Neural cell (in vitro differentiated cells): ENCODE data around the gene TXNDC9.

Source experiments
- EP300 ChIP-seq: fragments of 450-650 bp; conservative IDR thresholded peaks from 2 replicates; pipeline ENCODE4 v1.6.1; 2014; ENCODE audit warnings: antibody characterized with exemption, mild to moderate bottlenecking, moderate library complexity; ENCODE audit not compliant: poor library complexity, severe bottlenecking
- EZH2 ChIP-seq: fragments of 200-600, 300-800 bp; shearing (Covaris generic), sonication (generic); IDR thresholded peaks from 2 replicates; pipeline ENCODE4 v1.6.1; 2014; ENCODE audit warnings: antibody characterized with exemption, low read length, borderline replicate concordance, mild to moderate bottlenecking; ENCODE audit not compliant: insufficient read depth, poor library complexity, severe bottlenecking
- MXI1 ChIP-seq: fragments of 450-650 bp; conservative IDR thresholded peaks from 2 replicates; pipeline ENCODE4 v1.6.1; 2014; ENCODE audit warnings: antibody characterized with exemption, mild to moderate bottlenecking; ENCODE audit not compliant: poor library complexity, severe bottlenecking
- POLR2AphosphoS5 ChIP-seq: IDR thresholded peaks from 2 replicates; pipeline ENCODE4 v1.6.1; 2012
- TAF1 ChIP-seq: IDR thresholded peaks from 2 replicates; pipeline ENCODE4 v1.6.1; 2012; ENCODE audit warnings: low read depth
- TF ChIP-seq, protein P1 (sequence below): fragments of 450-650 bp; IDR thresholded peaks from 2 replicates; pipeline ENCODE4 v1.5.1; 2014; ENCODE audit warnings: antibody characterized with exemption, mild to moderate bottlenecking, moderate library complexity; ENCODE audit not compliant: poor library complexity, severe bottlenecking

DNA sequence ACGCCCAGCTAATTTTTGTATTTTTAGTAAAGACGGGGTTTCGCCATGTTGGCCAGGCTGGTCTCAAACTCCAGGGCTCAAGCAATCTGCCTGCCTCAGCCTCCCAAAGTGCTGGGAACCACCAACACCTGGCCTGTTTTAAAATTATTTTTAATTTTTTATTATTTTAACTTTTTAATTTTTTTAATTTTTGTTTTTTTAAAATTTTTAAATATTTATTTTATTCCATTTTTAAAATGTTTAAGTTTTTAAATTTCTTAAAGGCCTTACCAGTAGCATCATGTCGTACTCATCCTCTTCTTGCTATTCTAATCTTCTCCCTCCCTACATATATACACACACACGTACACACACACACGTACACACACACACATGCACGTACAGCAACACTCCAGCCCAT, 36.6 kb downstream of the TXNDC9 start:
- TF ChIP-seq, protein P1, sequence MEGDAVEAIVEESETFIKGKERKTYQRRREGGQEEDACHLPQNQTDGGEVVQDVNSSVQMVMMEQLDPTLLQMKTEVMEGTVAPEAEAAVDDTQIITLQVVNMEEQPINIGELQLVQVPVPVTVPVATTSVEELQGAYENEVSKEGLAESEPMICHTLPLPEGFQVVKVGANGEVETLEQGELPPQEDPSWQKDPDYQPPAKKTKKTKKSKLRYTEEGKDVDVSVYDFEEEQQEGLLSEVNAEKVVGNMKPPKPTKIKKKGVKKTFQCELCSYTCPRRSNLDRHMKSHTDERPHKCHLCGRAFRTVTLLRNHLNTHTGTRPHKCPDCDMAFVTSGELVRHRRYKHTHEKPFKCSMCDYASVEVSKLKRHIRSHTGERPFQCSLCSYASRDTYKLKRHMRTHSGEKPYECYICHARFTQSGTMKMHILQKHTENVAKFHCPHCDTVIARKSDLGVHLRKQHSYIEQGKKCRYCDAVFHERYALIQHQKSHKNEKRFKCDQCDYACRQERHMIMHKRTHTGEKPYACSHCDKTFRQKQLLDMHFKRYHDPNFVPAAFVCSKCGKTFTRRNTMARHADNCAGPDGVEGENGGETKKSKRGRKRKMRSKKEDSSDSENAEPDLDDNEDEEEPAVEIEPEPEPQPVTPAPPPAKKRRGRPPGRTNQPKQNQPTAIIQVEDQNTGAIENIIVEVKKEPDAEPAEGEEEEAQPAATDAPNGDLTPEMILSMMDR: no peak
- TF ChIP-seq EP300 (no peak), EZH2 (no peak), POLR2AphosphoS5 (no peak), MXI1 (no peak), TAF1 (no peak)
